HCT116 (cell line): ENCODE data around the gene DIO3.

Experiments
- CEBPB ChIP-seq: IDR thresholded peaks from 2 replicates; pipeline ENCODE4 v1.6.1; 2012; ENCODE audit warnings: low read depth
- ELF1 ChIP-seq: IDR thresholded peaks from 2 replicates; pipeline ENCODE4 v1.6.1; 2012; ENCODE audit warnings: low read depth, borderline replicate concordance
- EZH2 ChIP-seq: fragments of 200-600 bp; sonication (generic); IDR thresholded peaks from 2 replicates; pipeline ENCODE4 v1.6.1; 2017; ENCODE audit warnings: antibody characterized with exemption, mixed run types
- FOSL1 ChIP-seq: IDR thresholded peaks from 2 replicates; pipeline ENCODE4 v1.6.1; 2012; ENCODE audit warnings: low read depth
- POLR2A ChIP-seq: IDR thresholded peaks from 2 replicates; pipeline ENCODE4 v1.7.0; 2011; ENCODE audit warnings: borderline replicate concordance; ENCODE audit not compliant: insufficient read depth, insufficient read length; ENCODE audit errors: extremely low read depth
- POLR2AphosphoS5 ChIP-seq: IDR thresholded peaks from 2 replicates; pipeline ENCODE4 v1.6.1; 2011; ENCODE audit warnings: mild to moderate bottlenecking, low read depth, low read length, moderate library complexity
- RAD21 ChIP-seq: IDR thresholded peaks from 2 replicates; pipeline ENCODE4 v1.6.1; 2012; ENCODE audit warnings: low read depth, mild to moderate bottlenecking
- YY1 ChIP-seq: IDR thresholded peaks from 2 replicates; pipeline ENCODE4 v1.6.1; 2011; ENCODE audit warnings: low read length, low read depth, moderate library complexity, mild to moderate bottlenecking; ENCODE audit not compliant: insufficient replicate concordance; ENCODE audit errors: extremely low read depth
- ZNF274 ChIP-seq: fragments of 200-500 bp; sonication (Bioruptor generic); IDR thresholded peaks from 2 replicates; pipeline ENCODE4 v1.6.1; 2014; ENCODE audit warnings: mild to moderate bottlenecking, low read depth, low read length, inconsistent platforms
- TF ChIP-seq, protein P1 (sequence below), 3 experiments: fragments of 200-600 bp in 1 of 3; sonication (generic) in 1 of 3; IDR thresholded peaks in 2 of 3; conservative IDR thresholded peaks in 1 of 3; 2 replicates each; pipeline ENCODE4 v1.5.1; 2012 to 2017; ENCODE audit warnings: low read depth in 2 of 3, low read length in 2 of 3, antibody characterized with exemption in 1 of 3, borderline replicate concordance in 1 of 3, control low read depth in 1 of 3, mild to moderate bottlenecking in 1 of 3, mixed read lengths in 1 of 3, mixed run types in 1 of 3, moderate library complexity in 1 of 3; ENCODE audit not compliant: insufficient read depth in 1 of 3
- TF ChIP-seq, protein P2 (sequence below): IDR thresholded peaks from 2 replicates; pipeline ENCODE4 v1.6.1; 2012; ENCODE audit warnings: low read depth

DNA sequence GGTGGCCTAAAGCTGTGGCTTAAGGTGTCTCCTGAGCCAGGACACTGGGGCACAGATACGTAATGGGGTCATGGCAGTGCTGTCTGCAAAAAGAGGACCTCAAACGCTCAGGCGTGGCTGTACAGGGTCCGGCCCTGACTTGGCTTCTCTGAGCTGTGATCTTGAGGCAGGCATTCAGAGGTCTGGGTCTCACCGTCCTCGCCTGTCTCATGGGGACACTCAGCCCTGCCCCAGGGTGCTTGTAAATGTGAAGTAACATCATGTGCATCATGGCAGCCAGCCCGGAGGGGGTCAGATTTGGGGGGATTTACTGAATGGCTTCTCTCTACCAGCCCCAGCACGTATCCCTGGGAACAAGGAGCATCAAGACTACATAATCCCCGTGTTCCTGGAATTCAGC, 28.8 kb downstream of the DIO3 start:
- TF ChIP-seq, protein P1, sequence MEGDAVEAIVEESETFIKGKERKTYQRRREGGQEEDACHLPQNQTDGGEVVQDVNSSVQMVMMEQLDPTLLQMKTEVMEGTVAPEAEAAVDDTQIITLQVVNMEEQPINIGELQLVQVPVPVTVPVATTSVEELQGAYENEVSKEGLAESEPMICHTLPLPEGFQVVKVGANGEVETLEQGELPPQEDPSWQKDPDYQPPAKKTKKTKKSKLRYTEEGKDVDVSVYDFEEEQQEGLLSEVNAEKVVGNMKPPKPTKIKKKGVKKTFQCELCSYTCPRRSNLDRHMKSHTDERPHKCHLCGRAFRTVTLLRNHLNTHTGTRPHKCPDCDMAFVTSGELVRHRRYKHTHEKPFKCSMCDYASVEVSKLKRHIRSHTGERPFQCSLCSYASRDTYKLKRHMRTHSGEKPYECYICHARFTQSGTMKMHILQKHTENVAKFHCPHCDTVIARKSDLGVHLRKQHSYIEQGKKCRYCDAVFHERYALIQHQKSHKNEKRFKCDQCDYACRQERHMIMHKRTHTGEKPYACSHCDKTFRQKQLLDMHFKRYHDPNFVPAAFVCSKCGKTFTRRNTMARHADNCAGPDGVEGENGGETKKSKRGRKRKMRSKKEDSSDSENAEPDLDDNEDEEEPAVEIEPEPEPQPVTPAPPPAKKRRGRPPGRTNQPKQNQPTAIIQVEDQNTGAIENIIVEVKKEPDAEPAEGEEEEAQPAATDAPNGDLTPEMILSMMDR (IDR thresholded peaks at IDR 0.05 in 2 of 3, conservative IDR thresholded peaks at IDR 0.05 in 1 of 3; ENCODE audit: borderline replicate concordance in 1 of 3, insufficient read depth in 1 of 3, low read depth in 2 of 3, low read length in 2 of 3): no peak
- no peak for TF ChIP-seq EZH2
- TF ChIP-seq POLR2A: no peak
- TF ChIP-seq CEBPB: no peak
- no peak for TF ChIP-seq POLR2AphosphoS5
- TF ChIP-seq ELF1: no peak
- TF ChIP-seq, protein P2, sequence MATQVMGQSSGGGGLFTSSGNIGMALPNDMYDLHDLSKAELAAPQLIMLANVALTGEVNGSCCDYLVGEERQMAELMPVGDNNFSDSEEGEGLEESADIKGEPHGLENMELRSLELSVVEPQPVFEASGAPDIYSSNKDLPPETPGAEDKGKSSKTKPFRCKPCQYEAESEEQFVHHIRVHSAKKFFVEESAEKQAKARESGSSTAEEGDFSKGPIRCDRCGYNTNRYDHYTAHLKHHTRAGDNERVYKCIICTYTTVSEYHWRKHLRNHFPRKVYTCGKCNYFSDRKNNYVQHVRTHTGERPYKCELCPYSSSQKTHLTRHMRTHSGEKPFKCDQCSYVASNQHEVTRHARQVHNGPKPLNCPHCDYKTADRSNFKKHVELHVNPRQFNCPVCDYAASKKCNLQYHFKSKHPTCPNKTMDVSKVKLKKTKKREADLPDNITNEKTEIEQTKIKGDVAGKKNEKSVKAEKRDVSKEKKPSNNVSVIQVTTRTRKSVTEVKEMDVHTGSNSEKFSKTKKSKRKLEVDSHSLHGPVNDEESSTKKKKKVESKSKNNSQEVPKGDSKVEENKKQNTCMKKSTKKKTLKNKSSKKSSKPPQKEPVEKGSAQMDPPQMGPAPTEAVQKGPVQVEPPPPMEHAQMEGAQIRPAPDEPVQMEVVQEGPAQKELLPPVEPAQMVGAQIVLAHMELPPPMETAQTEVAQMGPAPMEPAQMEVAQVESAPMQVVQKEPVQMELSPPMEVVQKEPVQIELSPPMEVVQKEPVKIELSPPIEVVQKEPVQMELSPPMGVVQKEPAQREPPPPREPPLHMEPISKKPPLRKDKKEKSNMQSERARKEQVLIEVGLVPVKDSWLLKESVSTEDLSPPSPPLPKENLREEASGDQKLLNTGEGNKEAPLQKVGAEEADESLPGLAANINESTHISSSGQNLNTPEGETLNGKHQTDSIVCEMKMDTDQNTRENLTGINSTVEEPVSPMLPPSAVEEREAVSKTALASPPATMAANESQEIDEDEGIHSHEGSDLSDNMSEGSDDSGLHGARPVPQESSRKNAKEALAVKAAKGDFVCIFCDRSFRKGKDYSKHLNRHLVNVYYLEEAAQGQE: no peak
- TF ChIP-seq ZNF274: no peak
- TF ChIP-seq RAD21: no peak
- no peak for TF ChIP-seq YY1
- TF ChIP-seq FOSL1: no peak
